ENCODE results near the gene ZFAND5. TPM values are rescaled to one million over a fixed set of nuclear protein-coding genes. Genes with fewer than 3 reads are reported as not detected.

The ZFAND5 gene
- total RNA-seq, 1 donor from 2014 or later, result 282 TPM

DNA sequence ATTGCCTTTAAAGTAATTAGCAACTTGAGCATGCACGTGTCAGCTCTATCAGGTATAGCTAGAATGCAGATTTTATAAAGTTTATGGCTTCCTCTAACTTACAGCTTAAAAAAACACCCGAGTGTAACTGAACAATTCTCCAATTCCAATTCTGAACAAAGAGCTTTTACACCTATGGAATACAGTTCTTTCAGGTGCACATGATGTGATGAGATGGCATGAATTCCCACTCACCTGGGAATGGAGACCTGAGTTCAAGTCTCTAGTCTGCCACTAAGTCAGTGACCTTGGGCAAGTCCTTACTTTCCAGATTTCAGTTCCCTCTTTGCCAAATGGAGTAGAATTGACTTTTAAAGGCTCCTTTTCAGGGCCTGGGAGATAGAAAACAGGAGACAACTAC lies 1.8 kb downstream of the ZFAND5 start:
- no peak for DNase-seq (ENCODE audit: low spot score)

DNA sequence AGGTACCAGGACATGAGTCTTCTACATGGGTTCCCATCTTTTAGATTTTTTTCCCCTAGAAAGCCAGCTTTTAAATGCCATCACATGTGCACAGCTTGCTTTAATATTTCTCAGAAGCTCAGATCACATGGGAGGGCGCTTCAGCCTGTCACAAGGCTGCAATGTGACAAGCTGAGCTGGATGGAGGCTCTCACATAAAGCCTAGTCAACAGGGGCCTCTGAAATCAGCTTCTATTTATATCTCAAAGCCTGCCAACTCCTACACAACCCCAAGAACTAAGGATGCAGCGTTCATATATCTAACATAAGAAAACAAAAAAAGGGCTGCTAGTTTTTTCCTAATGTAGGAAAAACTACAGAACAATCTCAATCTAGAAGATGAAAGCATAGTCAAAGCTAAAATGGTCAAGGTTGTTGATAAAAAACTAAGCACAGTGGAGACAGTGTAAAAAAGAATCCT lies 2.3 kb downstream of the ZFAND5 start:
- peak; percentile 78 for DNase-seq (ENCODE audit: low spot score)

DNA sequence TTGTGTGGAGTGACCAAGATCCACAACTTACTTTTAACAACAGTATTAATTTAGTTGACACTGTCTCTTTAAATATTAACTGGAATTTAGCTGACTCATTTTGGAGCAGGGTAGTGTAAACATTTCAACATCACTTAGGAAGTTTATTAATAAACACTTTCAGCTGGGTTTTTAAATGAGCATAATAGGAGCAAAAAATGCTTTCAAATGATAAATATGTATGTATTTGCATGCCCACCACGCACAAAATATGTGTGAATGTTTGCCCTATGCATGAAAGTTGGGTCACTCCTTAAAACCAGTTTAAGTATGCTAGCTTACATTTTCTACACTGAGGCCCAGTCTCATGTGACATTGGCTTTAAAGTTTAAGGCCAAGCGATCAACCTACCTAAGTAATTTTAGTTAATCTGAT lies 2.9 kb downstream of the ZFAND5 start:
- DNase-seq (ENCODE audit: low spot score), result no peak

DNA sequence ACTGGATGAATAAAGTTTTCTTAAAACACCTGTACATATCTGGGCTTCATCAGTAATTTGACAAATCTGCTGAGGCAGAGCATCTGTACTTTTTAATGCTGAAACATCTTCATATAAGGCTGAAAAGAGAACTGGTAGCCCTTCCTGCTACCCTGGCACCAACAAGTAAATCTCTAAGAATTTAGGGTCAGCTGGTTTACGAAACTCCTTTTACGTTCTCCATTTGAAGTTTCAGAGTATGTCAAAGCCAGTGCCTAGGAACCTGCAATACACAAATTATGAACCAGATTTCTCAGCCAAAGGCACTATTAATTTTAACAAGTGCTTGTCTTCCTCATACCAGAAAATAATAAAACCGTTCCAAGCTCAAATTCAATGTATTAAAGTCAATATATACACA lies 3.8 kb downstream of the ZFAND5 start:
- no peak for DNase-seq (ENCODE audit: low spot score)

DNA sequence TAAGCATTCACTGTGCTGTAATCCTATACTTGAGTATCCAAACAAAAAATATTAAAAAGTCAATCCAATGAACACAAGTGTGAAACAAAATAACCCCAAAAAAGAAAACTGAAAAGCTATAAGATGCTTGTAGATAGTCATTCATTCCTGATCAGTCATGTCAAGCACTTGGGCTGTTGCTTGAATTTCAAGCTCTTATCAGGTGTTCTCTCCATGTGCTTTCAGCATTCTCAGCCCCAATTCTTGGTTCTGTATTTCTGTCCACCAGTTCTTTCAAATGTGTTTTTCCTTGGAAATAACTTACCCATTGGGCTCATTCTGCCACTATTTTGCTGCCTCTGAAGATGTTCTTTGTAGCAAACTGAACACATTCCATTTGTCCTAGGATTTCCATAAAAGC lies 4.7 kb downstream of the ZFAND5 start:
- no peak for DNase-seq (ENCODE audit: low spot score)

DNA sequence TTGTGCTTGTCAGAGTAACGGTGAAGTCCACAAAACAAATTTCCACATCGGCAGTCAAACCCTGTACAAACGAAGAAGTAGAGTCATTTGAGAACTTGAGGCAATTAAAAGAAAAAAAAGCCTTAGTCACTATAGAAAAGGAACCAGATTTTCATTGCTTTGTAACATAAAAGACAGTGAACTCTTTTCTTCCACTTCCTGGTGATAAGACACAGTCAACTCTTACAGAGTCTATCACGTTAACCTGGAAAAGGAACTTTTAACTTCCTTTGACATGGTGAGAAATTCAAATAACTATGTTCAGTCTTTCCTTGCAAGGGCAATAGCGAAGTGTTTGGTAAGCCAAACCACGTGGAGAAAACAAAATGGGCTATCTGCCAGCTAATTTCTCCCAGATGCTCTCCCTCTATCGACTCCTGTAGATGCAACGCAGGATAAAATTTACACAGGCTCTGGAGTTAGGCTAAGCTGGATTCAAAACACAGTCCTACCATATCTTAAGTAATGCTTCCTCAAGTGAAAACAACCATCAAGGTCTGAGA lies 8.9 kb downstream of the ZFAND5 start:
- no peak for DNase-seq (ENCODE audit: low spot score)

DNA sequence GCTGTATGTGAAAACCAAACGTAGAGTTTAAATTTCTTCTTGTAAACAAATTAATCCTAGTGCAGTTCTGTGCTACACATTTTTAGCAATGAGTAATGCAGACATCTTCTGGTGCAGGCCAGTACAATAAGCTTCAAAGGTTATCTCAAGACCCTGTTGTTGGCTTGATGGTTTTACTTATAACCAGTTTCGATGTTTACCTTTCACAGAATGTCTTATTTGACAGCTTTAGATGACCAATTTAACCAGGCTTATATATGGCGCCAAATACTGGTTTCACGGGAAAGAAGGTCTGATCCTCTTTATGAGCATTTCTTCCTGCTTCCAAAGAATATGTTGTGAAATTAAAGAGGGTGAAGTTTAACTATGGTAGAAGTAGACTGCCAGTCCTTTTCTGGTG lies 9.9 kb downstream of the ZFAND5 start:
- no peak for DNase-seq (ENCODE audit: low spot score)

DNA sequence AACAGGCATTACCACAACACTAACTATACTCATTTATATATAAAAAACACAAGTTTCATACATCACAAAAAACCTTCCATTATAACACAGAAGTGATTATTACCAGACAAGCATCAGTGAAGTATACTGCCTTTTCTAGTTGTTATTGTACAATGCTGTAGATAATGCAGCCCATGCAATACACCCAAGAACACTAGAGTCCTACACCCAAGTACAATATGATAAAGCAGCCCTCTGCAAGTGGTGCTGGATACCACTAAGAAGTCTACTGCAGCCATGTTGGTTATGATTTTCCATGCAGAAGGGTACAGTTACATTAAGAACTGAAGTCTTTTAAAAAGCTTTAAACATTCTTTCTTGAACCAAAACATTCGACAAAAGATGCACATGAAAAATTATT lies 10.3 kb downstream of the ZFAND5 start:
- no peak for DNase-seq (ENCODE audit: low spot score)

DNA sequence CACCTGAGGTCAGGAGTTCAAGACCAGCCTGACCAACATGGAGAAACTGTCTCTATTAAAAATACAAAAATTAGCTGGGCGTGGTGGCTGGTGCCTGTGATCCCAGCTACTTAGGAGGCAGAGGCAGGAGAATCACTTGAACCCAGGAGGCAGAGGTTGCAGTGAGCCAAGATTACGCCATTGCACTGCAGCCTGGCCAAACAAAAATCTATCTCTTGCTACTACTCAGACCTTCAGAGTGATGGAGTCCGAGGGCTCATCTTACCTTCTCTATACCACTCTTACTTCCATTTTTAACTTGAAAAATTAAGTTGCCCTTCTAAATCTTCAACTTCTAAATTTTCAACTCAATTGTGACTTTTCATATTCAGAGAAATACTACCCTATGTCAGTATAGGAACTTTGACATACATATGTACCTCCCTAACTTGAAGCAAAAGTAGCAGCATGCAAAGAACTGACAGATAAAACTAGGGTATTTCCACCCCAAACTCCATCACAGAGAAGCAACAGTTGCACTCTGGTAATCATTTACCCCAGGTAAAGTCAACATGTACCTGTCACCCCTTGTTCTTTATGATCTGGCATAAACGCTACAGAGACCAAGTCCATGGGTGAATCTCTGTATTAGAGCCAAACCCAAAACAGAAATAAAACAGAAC lies 11.4 kb downstream of the ZFAND5 start:
- no peak for DNase-seq (ENCODE audit: low spot score)

DNA sequence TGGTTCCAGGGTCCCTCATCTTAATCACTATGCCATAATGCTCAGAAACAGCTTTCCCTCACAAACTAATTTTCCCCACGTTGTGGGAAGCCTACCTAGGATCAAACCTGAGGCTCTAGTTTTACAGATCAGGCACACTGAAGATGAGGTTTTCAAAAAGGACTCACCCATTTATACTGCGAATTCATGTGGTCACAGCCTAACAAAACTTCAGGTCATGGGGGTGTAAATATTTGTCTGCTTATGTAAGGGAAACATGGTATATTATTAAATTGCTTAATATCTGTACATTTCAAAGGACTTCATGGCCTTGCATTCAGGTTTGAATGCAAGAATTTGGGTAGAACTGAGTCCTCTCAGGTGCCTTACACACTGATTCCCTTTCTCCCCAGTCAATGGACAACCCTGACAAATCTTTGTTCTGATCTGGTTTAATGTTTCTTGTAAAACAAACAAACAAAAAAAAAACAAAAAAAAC lies 12.1 kb downstream of the ZFAND5 start:
- no peak for DNase-seq (ENCODE audit: low spot score)

DNA sequence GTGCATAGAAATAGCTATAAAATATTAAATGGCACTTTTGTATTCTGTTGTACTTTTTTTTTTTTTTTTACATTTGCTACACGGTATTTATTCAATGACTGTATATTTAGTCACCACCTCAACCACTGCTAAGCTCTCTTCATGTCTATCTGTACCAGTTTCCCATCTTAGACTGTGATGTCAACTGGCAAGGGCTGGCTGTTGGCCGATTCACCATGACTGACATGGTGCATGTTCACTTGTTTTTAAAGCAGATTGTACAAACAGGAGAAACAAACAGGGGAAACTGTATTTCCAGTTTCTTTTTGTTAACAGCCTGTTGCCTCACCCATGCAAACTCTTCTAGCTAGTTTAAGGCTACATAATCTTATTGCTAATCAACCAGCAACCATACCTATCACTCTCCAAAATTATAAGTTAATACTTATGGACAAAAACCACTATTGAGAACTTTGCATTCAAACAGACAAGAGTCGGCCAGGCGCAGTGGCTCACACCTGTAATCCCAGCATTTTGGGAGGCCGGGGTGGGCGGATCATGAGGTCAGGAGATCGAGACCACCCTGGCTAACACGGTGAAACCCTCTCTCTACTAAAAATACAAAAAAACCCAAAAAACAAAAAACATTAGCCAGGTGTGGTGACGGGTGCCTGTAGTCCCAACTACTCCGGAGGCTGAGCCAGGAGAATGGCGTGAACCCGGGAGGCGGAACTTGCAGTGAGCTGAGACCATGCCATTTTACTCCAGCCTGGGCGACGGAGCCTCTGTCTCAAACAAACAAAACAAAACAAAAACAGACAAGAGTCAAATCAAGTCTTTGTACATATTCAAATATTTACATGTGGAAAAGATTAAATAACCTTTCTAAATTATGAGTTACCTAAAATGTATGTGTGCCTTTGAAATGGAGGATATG lies 13.2 kb downstream of the ZFAND5 start:
- no peak for DNase-seq (ENCODE audit: low spot score)

DNA sequence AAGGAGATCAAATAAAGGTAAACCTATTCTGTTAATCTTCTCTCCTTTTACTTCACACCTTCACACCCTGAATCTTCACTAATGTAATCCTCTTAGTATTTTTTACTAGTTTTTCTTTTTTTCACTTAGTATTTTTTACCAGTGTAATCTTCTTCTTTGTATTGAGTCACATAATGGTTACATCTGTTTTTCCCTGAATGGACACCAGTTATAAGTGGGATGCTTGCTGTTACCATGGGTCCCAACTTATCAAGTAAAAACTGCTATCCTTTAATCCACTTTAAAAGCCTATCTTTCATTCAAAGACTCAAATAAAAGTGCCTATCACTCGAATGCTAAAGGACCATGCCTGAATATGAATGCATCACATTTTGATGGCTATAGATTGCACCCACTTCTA lies 15.1 kb downstream of the ZFAND5 start:
- no peak for DNase-seq (ENCODE audit: low spot score)

DNA sequence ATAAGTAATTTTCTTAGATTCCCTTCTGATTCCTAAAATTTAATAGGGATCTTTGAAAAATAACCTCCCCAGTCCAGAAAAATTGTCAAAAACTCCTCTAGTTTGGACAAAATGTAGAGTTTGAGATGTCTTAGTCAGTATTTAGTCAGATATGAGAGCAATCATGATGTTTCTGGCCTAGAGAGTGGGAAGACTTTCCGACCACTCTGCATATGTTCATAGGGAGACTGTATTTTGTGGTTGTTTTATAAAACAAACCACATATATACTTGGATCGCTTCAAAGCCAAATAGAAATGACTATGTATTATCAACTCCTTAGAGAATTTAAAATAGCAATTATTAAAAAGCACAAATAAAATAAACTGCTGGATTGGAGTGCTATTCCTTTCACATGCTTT lies 15.8 kb downstream of the ZFAND5 start:
- DNase-seq (ENCODE audit: low spot score), result no peak

DNA sequence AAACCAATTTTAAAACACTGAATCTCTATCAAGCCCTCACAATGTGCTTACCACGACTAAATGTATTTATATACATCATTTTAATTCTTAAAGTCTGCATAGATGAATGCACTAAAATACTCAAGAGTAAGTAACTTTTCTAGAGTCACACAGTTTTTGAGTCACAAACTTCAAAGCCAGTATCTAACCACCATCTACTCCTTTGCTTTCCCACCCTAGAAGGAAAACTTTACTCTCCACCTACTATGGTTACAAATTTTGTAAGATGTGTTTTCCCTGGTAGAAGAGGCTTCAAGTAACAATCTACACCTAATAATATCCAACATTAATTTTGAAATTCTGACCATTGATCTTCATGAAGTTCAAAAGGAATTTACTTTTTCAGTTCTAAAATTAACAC lies 18.7 kb downstream of the ZFAND5 start:
- no peak for DNase-seq (ENCODE audit: low spot score)

DNA sequence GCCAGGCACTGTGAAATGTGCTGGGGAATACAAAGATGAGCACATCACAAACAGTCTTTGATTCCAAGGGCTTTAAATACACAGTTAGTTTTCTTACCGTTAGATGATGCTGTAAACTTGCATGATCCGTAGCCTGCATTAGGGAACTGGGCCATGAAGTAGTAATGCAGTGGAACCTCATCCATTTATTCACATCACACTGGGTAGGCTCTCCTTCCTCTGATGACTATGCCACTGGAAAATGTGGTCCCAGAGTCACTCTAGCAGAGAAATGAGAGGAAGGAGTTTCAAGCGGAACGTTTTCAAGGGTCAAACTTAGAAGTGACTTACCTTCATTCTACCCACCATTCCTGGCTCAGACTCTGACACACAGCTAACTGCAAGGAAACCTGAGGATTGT lies 26.4 kb downstream of the ZFAND5 start:
- DNase-seq (ENCODE audit: low spot score), result no peak

DNA sequence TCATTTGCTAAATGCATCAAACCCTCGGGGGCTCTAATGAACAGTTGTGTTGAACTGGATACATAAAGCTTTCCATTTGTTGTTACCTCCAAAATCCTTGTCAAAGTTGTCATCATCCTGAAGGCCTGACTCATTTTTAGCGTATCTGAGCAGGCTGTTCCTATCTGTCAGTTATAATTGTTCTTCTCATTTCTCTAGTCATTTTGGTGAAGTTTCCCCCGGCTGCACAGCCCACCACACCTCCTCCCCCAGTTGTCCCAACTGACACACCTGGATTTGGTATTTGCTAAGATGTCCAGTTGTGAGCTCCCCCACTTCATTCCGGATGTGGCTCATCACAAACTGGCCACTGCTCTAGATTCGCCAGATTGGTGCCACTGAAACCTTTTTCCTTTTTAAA lies 27.7 kb downstream of the ZFAND5 start:
- DNase-seq (ENCODE audit: low spot score), result no peak

DNA sequence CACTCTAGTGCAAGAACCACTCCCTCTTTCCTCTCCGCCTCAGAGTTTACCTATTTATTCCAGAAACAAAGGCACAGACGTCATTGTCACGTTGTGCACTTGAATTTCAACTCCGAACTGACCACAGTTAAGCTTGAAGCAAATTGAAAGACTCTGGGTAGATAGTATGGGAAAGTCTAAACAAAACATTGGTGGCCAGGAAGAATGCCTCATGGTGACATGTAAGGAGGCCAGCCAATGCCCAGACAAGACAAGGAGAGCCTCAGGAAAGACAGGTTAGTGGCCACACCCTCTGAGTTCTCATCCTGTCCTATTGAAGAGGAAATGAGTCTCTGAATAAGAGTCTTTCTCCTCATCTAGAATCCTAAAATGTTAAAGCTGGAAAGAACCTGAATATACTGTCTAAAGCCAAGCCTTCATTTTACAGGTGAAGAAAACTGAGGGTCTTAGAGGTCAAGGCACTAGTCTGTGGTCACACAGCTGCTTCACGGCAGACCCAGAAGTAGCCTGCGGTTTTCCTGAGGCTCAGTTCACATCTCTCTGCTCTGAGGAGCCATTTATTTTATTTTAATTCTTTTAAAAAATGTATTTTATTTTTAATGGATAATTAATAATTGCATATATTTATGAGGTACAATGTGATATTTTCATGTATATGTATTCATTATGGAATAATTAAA lies 30.2 kb downstream of the ZFAND5 start:
- no peak for DNase-seq (ENCODE audit: low spot score)

DNA sequence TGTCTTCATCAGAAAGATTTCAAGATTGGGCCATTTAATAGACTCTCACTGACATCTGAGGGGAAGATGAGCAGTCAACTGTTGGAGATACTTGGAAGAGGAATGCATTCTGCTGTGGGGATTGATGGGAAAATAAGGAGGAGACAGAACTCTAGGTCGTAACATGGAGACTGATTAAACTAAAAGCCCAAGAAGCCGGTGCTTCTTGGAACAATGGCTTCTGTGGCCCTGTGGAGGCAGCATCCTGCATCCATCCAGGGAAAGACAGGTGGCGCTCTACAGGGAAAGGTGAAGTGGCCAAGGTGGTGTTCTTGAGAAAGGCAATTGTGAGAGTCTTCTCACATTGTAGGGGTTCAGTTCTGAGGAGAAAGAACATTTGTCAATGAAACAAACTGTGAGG lies 31.3 kb downstream of the ZFAND5 start:
- no peak for DNase-seq (ENCODE audit: low spot score)

DNA sequence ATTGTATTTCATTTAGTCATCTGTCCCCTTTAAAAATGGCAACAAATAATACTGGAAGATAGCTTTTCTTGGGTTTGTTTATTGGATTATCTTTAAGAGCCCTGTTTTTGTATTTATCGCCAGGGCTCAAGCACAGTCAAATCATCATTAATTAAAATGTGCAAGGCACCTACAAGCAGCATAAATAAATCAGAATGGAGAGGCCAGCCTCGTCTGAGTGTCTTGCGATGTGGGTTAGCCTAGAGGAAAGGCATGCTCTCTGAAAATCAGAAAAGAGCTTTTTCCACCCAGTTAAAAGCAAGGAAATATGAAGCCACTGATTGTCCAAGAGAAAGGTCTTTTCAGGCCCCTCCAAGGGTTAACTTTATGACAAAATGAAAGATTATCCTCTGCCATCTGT lies 31.8 kb downstream of the ZFAND5 start:
- no peak for DNase-seq (ENCODE audit: low spot score)

DNA sequence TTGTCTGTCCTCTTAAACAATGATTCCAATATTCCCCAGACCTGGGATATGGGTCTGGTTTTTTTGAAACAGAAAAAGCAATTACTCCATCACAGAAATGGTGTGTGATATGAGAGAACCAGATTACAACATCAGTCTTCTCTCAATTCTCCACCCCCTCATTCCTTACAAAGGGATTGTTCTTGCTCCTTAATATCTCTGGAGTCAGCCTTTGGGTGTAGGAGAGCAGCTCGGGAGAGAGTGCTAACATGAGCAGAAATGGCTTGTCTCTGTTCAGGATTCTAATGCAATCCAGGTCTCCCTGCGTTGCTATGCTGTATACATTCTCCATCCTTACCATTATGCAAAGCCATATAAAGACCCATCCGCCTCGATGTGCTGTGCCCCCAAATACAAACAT lies 32.7 kb downstream of the ZFAND5 start:
- DNase-seq (ENCODE audit: low spot score), result no peak

DNA sequence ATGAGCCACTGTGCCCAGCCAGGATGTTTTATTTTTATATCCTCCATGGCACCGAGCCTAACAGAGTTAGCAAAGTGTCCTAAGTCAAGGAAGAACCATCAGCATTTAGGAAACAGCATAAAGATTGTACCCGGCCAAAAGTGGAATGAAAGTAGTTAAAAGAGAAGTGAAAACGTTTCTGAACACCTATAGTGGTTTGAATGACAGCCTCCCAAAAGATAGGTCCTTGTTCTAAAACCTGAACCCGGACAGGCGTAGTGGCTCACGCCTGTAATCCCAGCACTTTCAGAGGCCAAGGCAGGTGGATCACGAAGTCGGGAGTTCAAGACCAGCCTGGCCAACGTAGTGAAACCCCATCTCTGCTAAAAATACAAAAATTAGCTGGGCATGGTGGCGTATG lies 37.4 kb downstream of the ZFAND5 start:
- DNase-seq (ENCODE audit: low spot score), result no peak

DNA sequence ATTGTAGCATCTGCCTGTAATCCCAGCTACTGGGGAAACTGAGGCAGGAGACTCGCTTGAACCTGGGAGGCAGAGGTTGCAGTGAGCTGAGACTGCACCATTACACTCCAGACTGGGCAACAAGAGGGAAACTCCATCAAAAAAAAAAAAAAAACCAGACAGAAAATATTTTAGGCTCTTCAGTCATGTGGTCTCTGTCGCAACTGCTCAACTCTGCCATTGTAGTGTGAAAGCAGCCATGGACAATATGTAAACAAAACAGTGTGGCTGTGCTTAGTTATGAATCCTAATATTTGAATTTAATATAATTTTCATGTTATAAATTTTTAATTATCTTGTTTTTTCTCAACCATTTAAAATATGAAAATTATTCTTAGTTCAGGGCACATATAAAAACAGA lies 38.4 kb downstream of the ZFAND5 start:
- no peak for DNase-seq (ENCODE audit: low spot score)
